ENCODE results near the gene FREY1.

The FREY1 gene

DNA sequence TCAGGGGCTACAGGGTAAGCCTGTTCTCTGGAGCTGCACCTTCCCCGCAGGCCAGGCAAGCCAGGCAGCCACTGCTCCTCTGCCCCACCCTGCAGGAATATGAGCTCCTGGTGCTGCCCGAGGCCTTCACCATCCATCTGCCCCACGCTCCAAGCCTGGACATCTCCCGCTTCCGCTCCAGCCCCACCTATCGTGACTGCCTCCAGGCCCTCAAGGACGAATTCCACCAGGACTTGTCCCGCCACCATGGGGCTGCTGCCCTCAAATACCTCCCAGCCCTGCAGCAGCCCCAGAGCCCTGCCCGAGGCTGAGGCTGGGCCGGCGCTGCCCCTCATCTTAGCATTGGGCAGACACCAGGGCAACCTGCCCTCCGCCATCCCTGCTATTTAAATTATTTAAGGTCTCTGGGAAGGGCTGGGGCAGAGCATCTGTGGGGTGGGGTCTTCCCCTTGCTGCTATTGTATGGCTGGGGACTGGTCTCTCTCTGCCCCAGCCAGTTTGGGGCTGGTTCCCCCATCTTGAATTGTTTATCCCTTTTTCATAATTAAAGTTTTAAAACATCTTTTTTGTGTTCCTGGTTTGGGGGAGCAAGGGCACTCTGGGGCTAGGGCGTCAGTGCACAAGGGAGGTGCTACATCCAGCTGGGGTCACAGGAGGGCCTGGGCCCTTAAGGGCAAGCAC lies 21.6 kb upstream of the FREY1 start:
- DNase-seq (ENCODE audit: low spot score), result no peak

DNA sequence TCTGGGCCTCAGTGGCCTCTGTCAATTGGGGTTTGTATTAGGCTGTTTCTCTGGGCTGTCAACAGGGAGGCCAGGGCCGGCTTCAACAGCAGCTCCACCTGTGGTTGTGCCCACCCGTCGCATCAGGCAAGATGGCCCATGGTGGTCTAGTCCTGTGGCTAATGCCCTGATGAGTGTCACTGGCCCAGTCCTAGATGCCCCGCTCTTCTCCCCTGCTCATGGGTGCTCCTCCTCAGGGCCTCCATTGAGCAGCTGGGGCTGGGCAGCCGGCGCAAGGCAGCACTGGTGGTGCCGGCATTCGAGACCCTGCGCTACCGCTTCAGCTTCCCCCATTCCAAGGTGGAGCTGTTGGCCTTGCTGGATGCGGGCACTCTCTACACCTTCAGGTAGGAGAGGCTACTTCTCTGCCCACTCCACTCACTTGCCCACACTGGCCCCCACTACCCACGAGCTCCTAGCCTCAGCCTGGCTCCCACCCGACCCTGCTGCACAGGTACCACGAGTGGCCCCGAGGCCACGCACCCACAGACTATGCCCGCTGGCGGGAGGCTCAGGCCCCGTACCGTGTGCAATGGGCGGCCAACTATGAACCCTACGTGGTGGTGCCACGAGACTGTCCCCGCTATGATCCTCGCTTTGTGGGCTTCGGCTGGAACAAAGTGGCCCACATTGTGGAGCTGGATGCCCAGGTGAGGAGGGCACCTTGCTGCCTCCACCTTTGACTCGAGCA lies 20.8 kb upstream of the FREY1 start:
- no peak for DNase-seq (ENCODE audit: low spot score)

DNA sequence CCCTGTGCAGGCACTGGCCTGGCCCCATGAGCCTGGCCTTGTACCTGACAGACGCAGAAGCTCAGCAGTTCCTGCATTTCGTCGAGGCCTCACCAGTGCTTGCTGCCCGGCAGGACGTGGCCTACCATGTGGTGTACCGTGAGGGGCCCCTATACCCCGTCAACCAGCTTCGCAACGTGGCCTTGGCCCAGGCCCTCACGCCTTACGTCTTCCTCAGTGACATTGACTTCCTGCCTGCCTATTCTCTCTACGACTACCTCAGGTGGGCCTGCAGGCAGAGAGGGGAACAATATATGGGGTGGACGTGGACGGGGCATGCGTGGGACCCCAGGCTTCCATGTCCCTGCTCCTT lies 20.2 kb upstream of the FREY1 start:
- DNase-seq (ENCODE audit: low spot score), result no peak

DNA sequence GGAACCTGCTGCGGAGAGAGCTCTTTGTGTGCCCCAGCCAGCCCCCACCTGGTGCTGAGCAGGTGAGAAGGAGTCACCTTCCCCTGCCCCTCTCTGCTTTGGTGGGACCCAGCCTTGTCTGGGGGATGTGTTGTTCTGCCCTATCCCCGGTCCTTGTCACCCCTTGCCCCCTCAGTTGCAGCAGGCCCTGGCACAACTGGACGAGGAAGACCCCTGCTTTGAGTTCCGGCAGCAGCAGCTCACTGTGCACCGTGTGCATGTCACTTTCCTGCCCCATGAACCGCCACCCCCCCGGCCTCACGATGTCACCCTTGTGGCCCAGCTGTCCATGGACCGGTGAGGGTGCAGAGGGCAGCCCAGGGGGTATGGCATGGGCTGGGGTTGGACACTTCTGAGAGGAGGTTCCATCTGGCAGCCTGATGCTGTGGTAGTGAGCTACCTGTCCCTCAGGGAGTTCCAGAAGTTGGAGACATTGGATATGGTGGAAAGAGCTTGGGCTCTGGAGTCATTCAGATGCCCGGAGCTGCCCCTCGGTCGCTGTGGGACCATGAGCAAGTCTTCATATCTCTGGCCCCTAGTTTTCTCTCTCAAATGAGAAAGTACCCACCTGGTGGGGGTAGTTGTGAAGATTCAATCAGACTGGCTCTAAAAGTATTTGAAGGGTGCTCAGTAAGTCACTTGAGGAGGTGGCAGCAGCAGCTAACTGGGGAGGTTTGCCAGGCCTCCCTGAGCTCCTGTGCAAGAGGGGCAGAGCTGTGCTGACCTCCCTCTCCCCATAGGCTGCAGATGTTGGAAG lies 19.7 kb upstream of the FREY1 start:
- DNase-seq (ENCODE audit: low spot score), result no peak

DNA sequence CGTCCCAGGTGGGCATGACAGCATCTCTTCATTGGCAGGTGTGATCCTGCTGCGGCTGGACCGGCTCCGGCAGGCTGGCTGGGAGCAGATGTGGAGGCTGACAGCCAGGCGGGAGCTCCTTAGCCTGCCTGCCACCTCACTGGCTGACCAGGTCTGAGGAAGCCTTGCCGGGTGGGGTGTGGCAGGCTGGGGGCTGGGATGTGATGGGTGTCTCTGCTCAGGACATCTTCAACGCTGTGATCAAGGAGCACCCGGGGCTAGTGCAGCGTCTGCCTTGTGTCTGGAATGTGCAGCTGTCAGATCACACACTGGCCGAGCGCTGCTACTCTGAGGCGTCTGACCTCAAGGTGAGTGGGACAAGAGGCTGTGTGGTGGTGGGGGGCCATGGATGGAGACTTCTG lies 18.9 kb upstream of the FREY1 start:
- DNase-seq (ENCODE audit: low spot score), result no peak

DNA sequence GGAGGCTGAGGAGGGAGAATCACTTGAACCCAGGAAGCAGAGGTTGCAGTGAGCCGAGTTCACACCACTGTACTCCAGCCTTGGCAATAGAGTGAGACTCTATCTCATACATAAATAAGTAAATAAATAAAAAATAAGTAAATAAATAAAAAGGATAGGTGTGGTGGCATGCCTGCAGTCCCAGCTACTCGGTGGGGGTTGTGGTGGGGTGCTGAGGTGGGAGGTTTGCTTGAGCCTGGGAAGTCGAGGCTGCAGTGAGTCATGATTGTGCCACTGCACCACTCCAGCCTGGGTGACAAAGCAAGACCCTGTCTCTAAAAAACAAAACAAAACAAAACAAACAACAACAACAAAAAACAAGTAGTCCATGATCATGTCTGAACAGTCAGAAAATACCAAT lies 18.5 kb upstream of the FREY1 start:
- DNase-seq (ENCODE audit: low spot score), result no peak

DNA sequence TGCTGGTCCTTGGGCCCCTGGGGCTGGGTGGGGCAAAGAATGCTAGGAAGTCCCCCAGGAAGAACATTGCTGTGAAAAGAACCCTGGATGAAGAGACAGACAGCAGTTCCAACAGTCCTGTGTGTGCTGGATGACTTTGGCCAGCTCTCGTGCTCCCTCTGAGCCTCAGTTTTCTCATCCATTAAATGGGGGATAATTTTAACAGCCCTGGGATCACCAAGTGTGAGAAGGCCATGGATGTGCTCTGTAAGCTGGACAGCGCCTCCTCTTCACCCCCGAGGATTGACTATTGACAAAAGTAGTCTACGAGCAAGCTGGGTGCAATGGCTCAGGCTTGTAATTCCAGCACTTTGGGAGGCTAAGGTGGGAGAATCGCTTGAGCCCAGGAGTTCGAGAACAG lies 17.9 kb upstream of the FREY1 start:
- DNase-seq (ENCODE audit: low spot score), result no peak

DNA sequence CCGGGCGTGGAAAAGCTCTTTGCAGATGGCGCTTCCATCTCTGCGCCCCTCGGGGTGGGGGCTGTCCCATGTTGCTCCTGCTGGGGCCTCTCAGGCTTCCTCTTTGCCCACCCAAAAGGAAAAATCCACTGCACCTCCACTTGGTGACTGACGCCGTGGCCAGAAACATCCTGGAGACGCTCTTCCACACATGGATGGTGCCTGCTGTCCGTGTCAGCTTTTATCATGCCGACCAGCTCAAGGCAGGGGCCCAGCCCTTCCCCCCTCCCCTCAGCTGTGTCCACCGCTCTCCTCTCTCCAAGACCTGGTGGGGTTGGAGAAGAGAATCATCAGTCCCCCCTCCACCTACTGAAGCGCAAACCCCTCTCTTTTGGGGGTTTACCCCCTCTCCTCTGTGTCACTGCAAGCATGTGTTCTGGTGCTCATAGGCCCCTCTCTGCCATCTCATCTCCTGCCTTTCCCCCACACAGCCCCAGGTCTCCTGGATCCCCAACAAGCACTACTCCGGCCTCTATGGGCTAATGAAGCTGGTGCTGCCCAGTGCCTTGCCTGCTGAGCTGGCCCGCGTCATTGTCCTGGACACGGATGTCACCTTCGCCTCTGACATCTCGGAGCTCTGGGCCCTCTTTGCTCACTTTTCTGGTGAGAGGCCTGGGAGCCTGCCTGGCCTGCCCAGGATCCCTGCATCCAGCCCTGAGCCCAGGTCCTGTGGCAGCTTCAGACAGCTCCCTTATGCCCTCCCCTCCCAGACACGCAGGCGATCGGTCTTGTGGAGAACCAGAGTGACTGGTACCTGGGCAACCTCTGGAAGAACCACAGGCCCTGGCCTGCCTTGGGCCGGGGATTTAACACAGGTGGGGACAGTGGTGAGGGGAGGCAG lies 17.2 kb upstream of the FREY1 start:
- DNase-seq (ENCODE audit: low spot score), result no peak

DNA sequence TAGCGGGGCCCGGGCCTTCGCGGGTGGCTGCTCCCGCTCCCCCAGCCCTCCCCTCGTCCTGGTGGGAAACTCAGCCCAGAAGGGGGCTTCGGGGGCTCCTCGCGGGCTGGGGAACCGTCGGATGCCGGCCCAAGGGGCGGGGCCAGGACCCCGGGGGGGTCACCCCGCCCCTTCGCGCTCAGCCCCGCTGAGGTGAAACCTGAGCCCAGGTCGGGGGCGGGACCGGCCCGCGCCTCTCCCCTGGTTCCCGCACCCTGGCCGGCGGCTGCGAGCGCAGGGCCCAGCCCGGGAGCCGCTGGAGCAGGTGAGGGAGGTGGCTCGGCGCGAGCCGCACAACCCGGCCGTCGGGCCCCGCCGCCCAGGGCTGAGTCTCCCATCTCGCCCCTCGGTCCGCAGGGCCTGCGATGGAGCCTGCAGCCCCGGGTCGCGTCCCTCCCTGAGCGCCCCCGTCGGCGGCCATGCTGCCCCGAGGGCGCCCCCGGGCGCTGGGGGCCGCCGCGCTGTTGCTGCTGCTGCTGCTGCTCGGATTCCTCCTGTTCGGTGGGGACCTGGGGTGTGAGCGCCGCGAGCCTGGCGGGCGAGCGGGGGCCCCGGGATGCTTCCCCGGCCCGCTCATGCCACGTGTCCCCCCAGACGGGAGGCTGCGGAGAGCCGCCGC lies 15.5 kb upstream of the FREY1 start, which contains the start of gene LARGE2:
TSS of gene LARGE2 (plus strand) at position 232 of the 658 bp plus-strand sequence. CDS start at position 459, 227 bp downstream.
- DNase-seq (ENCODE audit: low spot score), result no peak

DNA sequence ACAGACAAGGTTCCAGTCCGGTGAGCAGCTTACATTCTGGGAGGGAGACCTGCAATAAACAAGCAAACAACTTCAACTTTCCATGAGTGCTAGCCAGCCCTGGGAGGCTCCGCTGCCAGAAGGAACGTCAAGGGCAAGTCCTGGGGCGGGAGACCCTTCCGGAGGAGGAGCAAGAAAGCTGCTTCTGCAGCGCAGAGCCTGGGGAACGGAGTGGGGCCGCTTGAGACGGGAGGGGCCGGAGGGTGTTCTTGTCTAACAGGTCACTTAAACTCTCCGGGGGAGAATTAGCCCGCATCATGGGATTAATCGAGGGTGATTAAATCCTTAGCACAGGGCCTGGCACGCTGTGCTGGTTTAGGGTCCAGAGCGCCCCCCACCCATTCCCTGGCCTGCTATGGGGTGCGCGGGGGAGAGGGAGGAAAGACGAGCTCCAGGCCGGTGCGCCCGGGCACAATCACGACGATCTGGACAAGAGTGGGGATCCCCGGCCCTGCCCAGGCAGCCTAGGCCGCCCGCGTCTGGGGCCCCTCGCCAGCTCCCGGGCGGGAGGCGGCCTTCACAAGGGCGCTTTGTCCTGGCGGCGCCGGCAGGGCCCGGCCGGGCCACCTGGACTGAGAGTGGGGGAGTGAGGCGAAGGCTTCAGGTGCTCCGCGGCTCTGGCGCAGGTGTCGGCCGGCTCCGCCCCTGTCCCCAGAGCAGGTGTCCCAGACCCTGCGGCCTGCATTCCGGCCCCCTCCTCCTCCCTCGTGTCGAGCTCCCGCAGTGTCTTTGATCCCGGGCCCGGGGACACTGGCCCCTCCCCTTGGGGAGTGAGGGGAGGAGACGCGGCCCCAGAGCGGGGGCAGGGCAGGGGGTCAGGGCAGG lies 14.7 kb upstream of the FREY1 start:
- DNase-seq (ENCODE audit: low spot score), result no peak

DNA sequence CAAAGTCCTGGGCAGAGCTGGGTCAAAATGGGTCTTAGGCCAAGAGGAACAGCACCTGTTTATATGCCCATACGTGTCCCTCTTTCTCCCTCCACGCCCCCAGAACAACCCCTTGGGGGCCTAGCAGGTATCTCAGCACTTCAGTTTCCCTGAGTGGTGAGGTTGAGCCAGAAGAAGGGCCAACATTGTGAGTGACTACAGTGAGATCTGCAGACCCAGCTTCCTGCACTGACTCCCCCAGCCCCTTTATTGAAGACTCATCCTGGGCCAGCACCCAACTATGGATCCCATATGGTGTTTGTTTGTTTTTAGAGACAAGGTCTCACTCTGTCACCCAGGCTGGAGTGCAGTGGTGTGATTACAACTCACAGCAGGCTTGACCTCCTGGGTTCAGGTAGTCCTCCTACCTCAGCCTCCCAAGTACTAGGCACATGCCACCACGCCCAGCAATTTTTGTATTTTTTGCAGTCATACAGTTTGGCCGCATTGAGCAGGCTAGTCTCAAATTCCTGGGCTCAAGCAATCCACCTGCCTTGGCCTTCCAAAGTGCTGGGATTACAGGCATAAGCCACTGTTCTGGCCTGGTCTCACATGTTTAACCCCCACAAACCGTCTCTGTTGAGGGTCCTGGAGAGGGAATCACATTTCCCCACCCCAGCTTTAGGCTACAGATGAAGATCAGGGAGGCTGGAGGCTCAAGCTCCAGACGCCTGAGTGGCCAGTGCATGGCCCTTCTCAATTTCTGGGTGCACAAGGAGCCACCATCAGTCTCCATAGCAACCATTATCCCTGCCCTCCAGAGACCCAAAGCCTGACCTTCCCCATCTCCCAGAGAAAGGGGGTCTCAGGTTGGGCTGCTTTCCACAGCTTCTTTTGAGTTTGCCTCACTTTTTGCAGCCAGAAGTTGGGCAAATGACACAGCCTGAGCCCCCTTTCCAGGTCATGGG lies 13.7 kb upstream of the FREY1 start:
- DNase-seq (ENCODE audit: low spot score), result no peak

DNA sequence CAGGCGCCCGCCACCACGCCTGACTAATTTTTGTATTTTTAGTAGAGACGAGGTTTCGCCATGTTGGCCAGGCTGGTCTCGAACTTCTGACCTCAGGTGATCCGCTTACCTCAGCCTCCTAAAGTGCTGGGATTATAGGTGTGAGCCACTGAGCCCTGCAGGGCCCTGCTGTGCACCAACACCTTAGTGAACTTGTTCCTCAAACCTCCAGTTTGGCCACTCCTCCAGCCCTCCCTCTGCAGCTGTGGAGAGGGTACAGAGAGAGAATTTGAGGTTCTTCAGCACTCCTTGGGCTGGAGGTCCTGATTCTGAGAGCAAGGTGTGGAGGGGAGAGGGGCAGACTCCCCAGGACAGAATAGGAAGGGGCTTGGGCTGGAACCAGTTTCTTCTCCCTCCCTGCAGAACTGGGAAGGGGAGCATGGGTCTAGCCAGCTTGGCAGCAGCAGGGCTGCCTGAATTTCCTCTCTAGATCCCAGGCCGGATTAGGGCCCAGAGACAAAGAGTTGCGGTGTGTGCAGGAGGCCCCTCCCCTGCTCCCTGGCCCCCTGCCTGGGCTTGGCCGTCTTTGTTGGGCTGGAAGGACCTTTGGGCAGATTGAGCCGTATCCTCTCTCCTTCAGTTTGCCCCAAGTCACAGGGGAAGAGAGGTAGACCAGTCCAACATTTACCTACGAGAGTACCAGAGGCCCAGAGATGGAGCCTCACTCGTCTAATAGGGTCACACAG lies 12.9 kb upstream of the FREY1 start:
- DNase-seq (ENCODE audit: low spot score), result no peak

DNA sequence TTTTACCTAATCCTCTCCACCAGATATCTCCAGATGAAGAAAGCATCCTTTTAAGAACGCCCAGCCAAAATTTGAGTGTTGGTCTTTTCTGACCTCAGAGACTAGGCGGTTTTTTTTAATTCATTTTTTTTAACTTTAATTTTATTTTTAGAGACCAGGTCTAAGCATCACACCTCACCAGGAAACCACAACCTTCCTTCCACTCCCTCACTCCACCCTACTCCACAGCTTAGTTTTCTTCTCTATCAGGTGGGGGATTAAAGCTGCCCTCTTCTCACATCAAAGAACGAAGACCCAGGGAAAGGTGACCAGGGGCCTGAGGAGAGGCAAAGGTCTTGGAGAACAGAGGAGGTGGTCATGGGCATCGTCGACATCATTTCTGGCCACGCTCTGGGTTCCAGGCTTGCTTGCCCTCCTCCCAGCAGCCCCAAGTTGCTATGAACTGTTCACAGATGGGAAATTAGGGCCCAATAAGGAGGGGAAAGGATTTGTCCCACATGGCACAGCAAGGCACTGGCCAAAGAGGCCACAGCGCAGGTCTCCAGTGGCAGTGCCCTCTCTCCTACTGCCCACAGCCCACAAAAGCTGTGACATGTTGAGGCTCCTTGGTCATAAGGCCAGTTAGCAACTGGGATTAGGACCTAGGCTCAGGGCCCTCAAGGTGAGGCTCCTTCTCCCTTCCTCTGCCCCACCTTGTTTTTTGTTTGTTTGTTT lies 12.0 kb upstream of the FREY1 start:
- DNase-seq (ENCODE audit: low spot score), result no peak

DNA sequence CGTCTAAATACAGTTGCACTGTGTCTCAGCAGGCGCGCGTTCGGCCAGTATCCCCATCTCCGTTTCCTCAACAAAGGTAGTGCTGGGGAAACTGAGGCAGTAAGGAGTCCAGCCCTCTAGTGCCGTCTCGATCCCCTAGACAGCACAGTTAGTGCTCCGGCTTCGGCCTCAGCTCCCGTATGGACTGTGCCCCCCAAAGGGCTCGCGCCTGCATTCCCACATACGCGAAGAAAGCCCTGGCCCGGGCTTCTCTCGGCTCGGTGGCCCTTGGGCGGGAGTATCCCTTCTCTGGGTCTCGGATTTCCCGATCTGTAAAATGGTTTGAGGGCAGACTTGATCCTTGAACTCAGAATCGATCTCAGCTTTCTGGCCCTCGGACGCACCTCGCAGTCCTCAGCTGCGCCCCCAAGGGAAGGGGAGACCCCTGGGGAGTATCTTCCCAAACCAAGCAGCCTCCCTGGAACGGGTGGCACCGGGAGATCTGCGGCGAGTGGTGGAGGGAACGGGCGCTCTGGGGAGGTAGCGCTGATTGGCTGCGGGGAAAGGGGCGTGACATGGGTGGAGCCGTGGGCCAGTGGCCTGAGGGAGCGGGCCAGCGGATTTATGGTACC lies 11.4 kb upstream of the FREY1 start:
- peak; percentile 72 for DNase-seq (ENCODE audit: low spot score)

DNA sequence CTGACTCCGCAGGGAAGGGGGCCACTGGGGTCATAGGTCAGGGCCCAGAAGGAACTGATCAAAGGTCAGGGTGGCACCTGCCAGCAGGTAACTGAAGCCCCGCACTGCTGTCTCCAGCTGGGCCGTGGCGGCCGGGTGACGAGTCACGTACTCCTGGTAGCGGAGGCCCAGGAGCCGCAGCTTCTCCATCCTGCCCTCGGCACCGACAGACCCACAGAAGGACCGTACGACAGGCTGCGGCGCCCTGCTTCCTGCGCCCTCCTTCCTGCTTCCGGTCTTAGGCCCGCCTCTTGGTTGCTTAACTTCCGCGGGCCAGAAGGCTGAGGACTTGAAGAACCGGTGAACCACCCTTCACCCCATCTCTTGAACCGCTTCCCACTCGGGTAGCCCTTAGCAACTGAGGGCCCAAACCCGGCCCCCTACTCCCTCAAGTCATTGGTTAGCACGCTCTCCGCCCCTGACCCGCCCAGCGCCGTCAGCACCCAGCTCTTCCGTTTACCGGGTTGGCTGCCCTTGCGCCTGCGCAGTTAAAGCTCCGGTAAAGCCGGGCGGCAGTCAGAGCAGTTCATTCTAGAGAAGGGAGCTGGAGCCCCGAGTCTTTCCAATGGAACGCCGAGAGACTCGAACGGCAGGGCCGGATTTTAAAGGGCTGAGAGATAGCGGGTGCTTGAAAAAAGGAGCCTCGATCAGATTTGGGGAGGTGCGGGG lies 10.7 kb upstream of the FREY1 start, which contains the start of gene PEX16:
TSS of gene PEX16 (minus strand) at position 255 of the 708 bp plus-strand sequence. CDS start at position 189, 66 bp downstream.
- peak; percentile 99 for DNase-seq (ENCODE audit: low spot score)

DNA sequence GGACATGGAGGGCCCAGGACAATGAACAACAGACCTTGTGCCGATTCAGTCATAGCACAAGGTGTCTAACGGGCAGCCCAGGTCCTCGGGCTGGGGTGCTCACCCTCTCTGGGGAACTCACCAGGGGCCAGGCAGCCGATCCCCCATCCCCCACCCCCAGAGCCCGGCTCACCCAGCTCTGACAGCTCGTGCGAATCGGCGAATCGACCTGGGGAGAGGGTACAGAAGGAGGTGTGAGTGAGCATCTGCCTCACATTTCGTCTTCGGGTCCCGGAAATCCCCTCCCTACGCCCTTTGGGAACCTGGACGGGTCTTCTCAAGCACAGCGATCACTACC lies 10.2 kb upstream of the FREY1 start:
- DNase-seq (ENCODE audit: low spot score), result no peak

DNA sequence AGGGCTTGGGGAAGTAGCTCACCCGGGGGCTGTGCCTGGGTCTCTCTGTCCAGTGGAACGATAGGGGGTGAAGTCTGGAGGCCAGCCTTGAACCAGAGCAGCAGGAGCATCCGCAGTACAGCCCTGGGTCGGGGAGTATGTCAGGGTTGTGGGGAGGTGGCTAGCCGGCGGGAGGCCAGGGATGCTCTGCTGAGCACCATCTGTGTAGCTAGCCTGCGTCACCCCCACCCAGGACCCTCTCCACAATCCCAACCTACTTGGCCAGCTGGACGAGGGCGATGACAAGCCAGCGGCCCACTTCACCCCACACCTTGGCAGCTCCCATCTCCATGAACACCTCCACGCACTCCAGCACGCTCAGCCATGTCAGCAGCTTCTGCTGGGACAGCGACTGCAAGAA lies 8.4 kb upstream of the FREY1 start:
- DNase-seq (ENCODE audit: low spot score), result no peak
